Measurements from ENCODE around the gene LRTM2. TPM values are rescaled to one million over a fixed set of nuclear protein-coding genes. Genes with fewer than 3 reads are reported as not detected.

Gene LRTM2
- total RNA-seq, 3 donors from 2014 or later (not counting 1 experiment from before 2014, with no cell fraction given): not detected

DNA sequence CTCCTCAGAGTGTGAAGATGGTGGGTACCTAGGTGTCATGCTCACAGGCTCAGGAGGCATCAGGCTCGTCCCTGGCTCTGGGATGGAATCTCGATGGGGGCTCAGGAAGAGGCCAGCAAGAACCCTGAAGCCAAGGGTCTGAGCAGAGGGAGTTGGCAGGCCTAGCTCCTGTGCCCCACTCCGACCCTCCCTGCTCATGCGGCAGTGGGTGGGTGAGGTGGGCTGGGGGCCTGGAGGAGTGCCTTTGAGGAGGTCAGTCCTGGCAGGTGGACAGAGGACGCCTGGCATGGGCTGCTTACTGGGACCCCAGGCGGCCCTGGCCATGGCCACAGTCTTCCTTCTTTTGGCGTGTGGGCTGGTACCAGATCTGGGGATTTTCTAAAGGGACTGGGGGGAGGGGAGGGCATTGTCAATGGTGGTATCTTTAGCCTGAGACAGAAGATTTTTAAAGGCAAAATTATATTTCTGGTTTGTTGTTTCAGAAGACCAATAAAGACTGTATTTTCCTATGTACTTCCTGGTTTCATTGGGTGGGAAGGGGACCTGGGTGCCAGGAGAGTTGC lies 16.0 kb downstream of the LRTM2 start:
- Mint-ChIP-seq H3K4me1 (peaks cover 0 to 4% of the 10 kb centered on the region in 2 donors), H3K27ac (no peak overlapping the region), H3K27me3 (ENCODE audit: low read depth in 2 of 2) (peaks cover 14 to 18% of the 10 kb centered on the region in 2 donors), H3K36me3 (no peaks in the 10 kb centered on the region), H3K9me3 (no peaks in the 10 kb centered on the region), H3K4me3 (no peak overlapping the region)
- no peaks in the 10 kb centered on the region for H3K36me3 ChIP-seq (ENCODE audit: control insufficient read depth, insufficient read depth, low read length)
- no peak for DNase-seq
- TF ChIP-seq, protein P1, sequence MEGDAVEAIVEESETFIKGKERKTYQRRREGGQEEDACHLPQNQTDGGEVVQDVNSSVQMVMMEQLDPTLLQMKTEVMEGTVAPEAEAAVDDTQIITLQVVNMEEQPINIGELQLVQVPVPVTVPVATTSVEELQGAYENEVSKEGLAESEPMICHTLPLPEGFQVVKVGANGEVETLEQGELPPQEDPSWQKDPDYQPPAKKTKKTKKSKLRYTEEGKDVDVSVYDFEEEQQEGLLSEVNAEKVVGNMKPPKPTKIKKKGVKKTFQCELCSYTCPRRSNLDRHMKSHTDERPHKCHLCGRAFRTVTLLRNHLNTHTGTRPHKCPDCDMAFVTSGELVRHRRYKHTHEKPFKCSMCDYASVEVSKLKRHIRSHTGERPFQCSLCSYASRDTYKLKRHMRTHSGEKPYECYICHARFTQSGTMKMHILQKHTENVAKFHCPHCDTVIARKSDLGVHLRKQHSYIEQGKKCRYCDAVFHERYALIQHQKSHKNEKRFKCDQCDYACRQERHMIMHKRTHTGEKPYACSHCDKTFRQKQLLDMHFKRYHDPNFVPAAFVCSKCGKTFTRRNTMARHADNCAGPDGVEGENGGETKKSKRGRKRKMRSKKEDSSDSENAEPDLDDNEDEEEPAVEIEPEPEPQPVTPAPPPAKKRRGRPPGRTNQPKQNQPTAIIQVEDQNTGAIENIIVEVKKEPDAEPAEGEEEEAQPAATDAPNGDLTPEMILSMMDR (IDR thresholded peaks at IDR 0.05): no peak
- peaks cover under 1% of the 10 kb centered on the region for H3K27me3 ChIP-seq (ENCODE audit: control insufficient read depth, insufficient read depth, low read length)
- intact Hi-C loops (cut with micrococcal nuclease): no loop called here
- ATAC-seq: no peak
- 78% methylated on average over 7 of the region's 7 CpGs for WGBS (ENCODE audit: insufficient coverage)
- no peaks in the 10 kb centered on the region for H3K9me3 ChIP-seq (ENCODE audit: control insufficient read depth, insufficient read depth, low read length)
- no peak overlapping the region for H3K27ac ChIP-seq (ENCODE audit: low read length)
- H3K4me1 ChIP-seq (ENCODE audit: control insufficient read depth, insufficient read depth, low read length): no peaks in the 10 kb centered on the region
- no peak overlapping the region for H3K4me3 ChIP-seq (ENCODE audit: low read length)

DNA sequence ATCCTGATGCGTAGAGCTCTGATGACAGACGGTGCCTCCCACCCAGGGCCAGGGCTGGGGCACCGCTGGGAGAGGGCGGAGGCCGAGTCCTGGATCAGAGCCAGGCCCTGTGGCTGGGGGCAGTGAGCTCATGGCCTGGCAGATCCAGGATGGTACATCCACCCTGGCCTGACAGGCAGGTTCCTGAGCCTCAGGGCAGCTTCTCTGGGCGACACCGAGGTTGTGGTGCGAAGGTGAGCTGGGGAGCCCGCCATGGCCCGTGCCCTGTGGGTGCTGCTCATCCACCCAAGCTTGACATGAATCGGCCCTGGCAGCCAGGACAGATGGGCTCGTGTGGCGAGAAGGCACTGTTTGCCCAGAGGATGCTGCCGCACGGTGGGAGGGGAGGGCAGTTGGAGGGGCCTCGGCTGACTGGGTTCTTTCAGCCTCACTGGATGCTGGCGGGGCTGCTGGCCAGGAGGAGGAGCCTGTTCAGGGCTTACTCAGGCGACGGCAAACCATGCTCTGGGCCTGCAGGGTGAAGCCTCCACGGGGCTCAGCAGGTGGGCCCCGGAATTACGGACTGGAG lies 16.6 kb downstream of the LRTM2 start:
- Mint-ChIP-seq H3K4me3 (no peak overlapping the region), H3K4me1 (peaks cover 0 to 4% of the 10 kb centered on the region in 2 donors), H3K27me3 (ENCODE audit: low read depth in 2 of 2) (peaks cover 12 to 16% of the 10 kb centered on the region in 2 donors), H3K36me3 (no peaks in the 10 kb centered on the region), H3K27ac (no peak overlapping the region), H3K9me3 (no peaks in the 10 kb centered on the region)
- Histone ChIP-seq H3K4me1 (ENCODE audit: control insufficient read depth, insufficient read depth, low read length) (no peaks in the 10 kb centered on the region), H3K4me3 (ENCODE audit: low read length) (no peak overlapping the region), H3K27me3 (ENCODE audit: control insufficient read depth, insufficient read depth, low read length) (no peaks in the 10 kb centered on the region), H3K27ac (ENCODE audit: low read length) (no peak overlapping the region), H3K9me3 (ENCODE audit: control insufficient read depth, insufficient read depth, low read length) (no peaks in the 10 kb centered on the region), H3K36me3 (ENCODE audit: control insufficient read depth, insufficient read depth, low read length) (no peaks in the 10 kb centered on the region)
- intact Hi-C loops (cut with micrococcal nuclease): no loop called here
- ATAC-seq (no peak), DNase-seq (no peak)
- TF ChIP-seq, protein P1 (IDR thresholded peaks at IDR 0.05): no peak
- 88% methylated on average over 22 of the region's 22 CpGs for WGBS (ENCODE audit: insufficient coverage)

DNA sequence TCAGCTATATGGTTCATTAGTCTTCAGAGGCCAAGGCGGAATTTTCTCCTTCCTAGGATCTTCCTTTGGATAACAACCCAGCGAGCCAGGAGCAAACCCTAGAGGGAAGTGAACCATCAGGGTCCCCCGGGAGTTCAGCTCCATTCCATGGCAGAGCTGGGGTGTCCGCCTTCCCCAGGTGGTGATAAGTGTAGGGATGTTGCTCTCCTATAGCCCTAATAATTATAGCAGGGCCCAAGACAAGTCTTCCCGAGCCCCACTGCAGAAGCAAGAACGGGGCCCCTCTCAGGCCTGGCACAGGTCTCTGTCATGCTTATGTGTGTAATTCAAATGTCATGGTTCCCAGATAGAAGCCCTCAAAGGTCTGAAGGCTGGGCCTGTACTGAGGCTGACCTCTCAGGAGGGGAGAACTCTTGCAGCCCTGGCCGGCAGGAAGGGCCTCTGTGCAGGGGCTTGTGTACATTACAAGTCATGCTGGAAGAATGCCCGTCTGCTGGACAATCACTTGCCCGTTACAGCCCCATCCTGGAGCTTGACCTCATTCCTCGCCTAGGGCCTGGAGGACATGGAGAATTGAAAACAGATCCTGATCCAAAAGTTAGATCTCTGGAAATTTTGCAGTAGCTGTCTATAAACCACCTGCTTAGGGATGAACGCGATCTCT lies 17.3 kb downstream of the LRTM2 start:
- H3K9me3 ChIP-seq (ENCODE audit: control insufficient read depth, insufficient read depth, low read length): no peaks in the 10 kb centered on the region
- Mint-ChIP-seq H3K4me3 (no peak overlapping the region), H3K27me3 (ENCODE audit: low read depth in 2 of 2) (peaks cover 8 to 11% of the 10 kb centered on the region in 2 donors), H3K9me3 (no peaks in the 10 kb centered on the region), H3K4me1 (peaks cover 0 to 4% of the 10 kb centered on the region in 2 donors), H3K36me3 (no peaks in the 10 kb centered on the region), H3K27ac (no peak overlapping the region)
- H3K36me3 ChIP-seq (ENCODE audit: control insufficient read depth, insufficient read depth, low read length): no peaks in the 10 kb centered on the region
- DNase-seq (no peak), ATAC-seq (no peak)
- H3K4me1 ChIP-seq (ENCODE audit: control insufficient read depth, insufficient read depth, low read length): peaks cover 3% of the 10 kb centered on the region
- intact Hi-C loops (cut with micrococcal nuclease): no loop called here
- no peak overlapping the region for H3K4me3 ChIP-seq (ENCODE audit: low read length)
- no peaks in the 10 kb centered on the region for H3K27me3 ChIP-seq (ENCODE audit: control insufficient read depth, insufficient read depth, low read length)
- WGBS (ENCODE audit: insufficient coverage): 92% methylated on average over 10 of the region's 12 CpGs
- TF ChIP-seq, protein P1 (IDR thresholded peaks at IDR 0.05): no peak
- H3K27ac ChIP-seq (ENCODE audit: low read length): no peak overlapping the region
